HEK293 (cell line): ENCODE data around the gene TMED4.

Source experiments
- CTCF ChIA-PET: fragments of 350-600 bp; formaldehyde crosslinking; extraction: SDS; loops from one replicate; lab custom pipeline; 2021; ENCODE audit warnings: antibody characterized with exemption; lab: Yijun Ruan, JAX
- POLR2A ChIA-PET: fragments of 300-600 bp; formaldehyde crosslinking; extraction: SDS; loops from one replicate; lab custom pipeline; 2020; ENCODE audit warnings: antibody characterized with exemption, inconsistent platforms; lab: Yijun Ruan, JAX
- H3K27ac ChIP-seq: fragments of 200-500 bp; sonication (Bioruptor generic); 2 replicates; pipeline ENCODE4 v1.5.1; 2014; ENCODE audit warnings: low read depth, low read length, control low read depth, inconsistent platforms; ENCODE audit errors: extremely low read depth
- H3K36me3 ChIP-seq, 2 experiments: fragments of 200-500 bp in 1 of 2; sonication (Bioruptor generic) in 1 of 2; 1 replicate in 1 of 2; 2 replicates in 1 of 2; pipeline ENCODE4 v1.5.1; 2014 to 2017; ENCODE audit warnings: inconsistent platforms in 2 of 2, low read length in 2 of 2; ENCODE audit not compliant: control insufficient read depth in 2 of 2, insufficient read depth in 1 of 2
- H3K4me1 ChIP-seq: fragments of 200-500 bp; sonication (Bioruptor generic); 2 replicates; pipeline ENCODE4 v1.5.1; 2014; ENCODE audit warnings: mild to moderate bottlenecking, low read length, inconsistent platforms; ENCODE audit not compliant: control insufficient read depth, insufficient read depth
- H3K4me3 ChIP-seq: 2 replicates; pipeline ENCODE4 v1.5.1; 2011; ENCODE audit warnings: low read depth, mild to moderate bottlenecking, control low read depth, low read length, moderate library complexity
- H3K9me3 ChIP-seq: fragments of 200-500 bp; sonication (Bioruptor generic); 2 replicates; pipeline ENCODE4 v1.5.1; 2014; ENCODE audit warnings: low read depth, low read length, inconsistent platforms; ENCODE audit not compliant: control insufficient read depth, insufficient read depth
- GLIS2 ChIP-seq: fragments of 450-650 bp; formaldehyde crosslinking; IDR thresholded peaks from 2 replicates; pipeline ENCODE4 v1.5.1; 2016; ENCODE audit warnings: missing biosample characterization, missing genetic modification characterization
- KLF8 ChIP-seq: fragments of 450-650 bp; formaldehyde crosslinking; IDR thresholded peaks from 2 replicates; pipeline ENCODE4 v1.5.1; 2016; ENCODE audit warnings: missing biosample characterization, missing genetic modification characterization
- SP3 ChIP-seq: fragments of 450-650 bp; formaldehyde crosslinking; IDR thresholded peaks from 2 replicates; pipeline ENCODE4 v1.5.1; 2016; ENCODE audit warnings: missing biosample characterization, missing genetic modification characterization
- ZNF114 ChIP-seq: fragments of 450-650 bp; formaldehyde crosslinking; IDR thresholded peaks from 2 replicates; pipeline ENCODE4 v1.5.0; 2017; ENCODE audit warnings: missing biosample characterization, missing genetic modification characterization
- ZNF169 ChIP-seq: fragments of 450-650 bp; formaldehyde crosslinking; IDR thresholded peaks from 2 replicates; pipeline ENCODE4 v1.5.1; 2016; ENCODE audit warnings: missing biosample characterization, missing genetic modification characterization
- ZNF239 ChIP-seq: fragments of 450-650 bp; formaldehyde crosslinking; IDR thresholded peaks from 2 replicates; pipeline ENCODE4 v1.5.1; 2016; ENCODE audit warnings: missing biosample characterization, missing genetic modification characterization
- ZNF48 ChIP-seq: fragments of 450-650 bp; formaldehyde crosslinking; IDR thresholded peaks from 2 replicates; pipeline ENCODE4 v1.5.1; 2016; ENCODE audit warnings: missing biosample characterization, missing genetic modification characterization
- ZNF549 ChIP-seq: fragments of 450-650 bp; IDR thresholded peaks from 2 replicates; pipeline ENCODE4 v1.5.1; 2018; ENCODE audit warnings: missing biosample characterization, missing genetic modification characterization, mild to moderate bottlenecking, inconsistent platforms, moderate library complexity
- ZNF561 ChIP-seq: fragments of 450-650 bp; IDR thresholded peaks from 2 replicates; pipeline ENCODE4 v1.5.1; 2018; ENCODE audit warnings: missing biosample characterization, missing genetic modification characterization, borderline replicate concordance
- ZNF571 ChIP-seq: fragments of 450-650 bp; formaldehyde crosslinking; IDR thresholded peaks from 2 replicates; pipeline ENCODE4 v1.5.0; 2017; ENCODE audit warnings: missing biosample characterization, missing genetic modification characterization
- ZNF629 ChIP-seq: fragments of 450-650 bp; formaldehyde crosslinking; IDR thresholded peaks from 2 replicates; pipeline ENCODE4 v1.5.1; 2017; ENCODE audit warnings: missing biosample characterization, missing genetic modification characterization
- ZNF747 ChIP-seq: fragments of 450-650 bp; formaldehyde crosslinking; IDR thresholded peaks from 2 replicates; pipeline ENCODE4 v1.5.1; 2016; ENCODE audit warnings: missing biosample characterization, missing genetic modification characterization
- TF ChIP-seq, protein P1 (sequence below): fragments of 450-650 bp; IDR thresholded peaks from 2 replicates; pipeline ENCODE4 v1.5.1; 2018; ENCODE audit warnings: missing biosample characterization, missing genetic modification characterization
- TF ChIP-seq, protein P2 (sequence below): fragments of 450-650 bp; formaldehyde crosslinking; IDR thresholded peaks from 2 replicates; pipeline ENCODE4 v1.5.1; 2016; ENCODE audit warnings: missing biosample characterization, missing genetic modification characterization, borderline replicate concordance
- TF ChIP-seq, protein P3 (sequence below): fragments of 450-650 bp; formaldehyde crosslinking; IDR thresholded peaks from 2 replicates; pipeline ENCODE4 v1.5.1; 2016; ENCODE audit warnings: missing biosample characterization, missing genetic modification characterization, borderline replicate concordance
- TF ChIP-seq, protein P4 (sequence below): fragments of 450-650 bp; formaldehyde crosslinking; IDR thresholded peaks from 2 replicates; pipeline ENCODE4 v1.5.1; 2016; ENCODE audit warnings: missing biosample characterization, missing genetic modification characterization

The TMED4 gene

DNA sequence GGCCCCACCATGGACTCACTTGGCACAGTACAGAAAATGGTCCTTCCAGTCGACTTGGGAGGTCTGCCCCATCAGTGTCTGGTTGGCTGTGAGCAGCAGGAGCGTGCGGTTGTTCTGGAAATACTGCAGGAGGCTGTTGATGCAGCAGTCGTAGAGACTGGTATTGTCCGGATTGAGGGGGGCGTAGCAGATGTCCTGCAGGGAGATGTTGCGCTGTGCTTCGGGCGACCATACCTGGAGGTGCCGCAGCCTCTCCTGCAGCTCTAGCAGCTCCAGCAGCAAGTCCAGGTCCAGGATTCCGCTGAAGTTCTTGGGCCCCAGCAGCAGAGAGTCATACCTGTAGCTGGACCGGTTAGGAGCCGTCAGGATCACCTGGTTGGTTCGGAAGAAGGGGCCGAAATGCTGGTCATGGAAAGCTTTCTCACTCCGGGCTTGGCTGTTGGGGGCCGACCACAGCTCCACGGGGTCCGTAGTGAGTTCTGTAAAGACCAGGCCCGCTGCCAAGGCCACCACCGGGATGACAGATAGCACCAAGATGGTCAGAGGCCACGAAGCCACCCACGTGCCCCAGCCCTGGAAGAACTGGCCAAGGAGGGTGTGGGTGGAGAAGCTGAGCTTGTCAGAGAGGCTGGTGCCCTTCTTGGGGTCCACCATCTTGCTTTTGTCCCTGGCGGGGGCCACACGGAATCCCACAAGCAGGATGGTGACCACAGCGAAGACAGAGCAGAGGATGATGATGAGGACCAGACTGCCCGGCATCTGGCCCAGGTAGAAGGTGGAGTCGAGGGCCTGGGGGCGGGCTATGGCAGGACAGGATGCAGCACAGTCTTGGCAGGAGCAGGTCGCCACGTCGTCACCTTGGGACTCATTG, 43.0 kb downstream of the TMED4 start:
- Histone ChIP-seq H3K9me3 (no peaks in the 10 kb centered on the region), H3K27ac (no peak overlapping the region), H3K4me3 (no peak overlapping the region), H3K4me1 (no peaks in the 10 kb centered on the region), H3K36me3 (no peaks in the 10 kb centered on the region)
- no peak for TF ChIP-seq SP3 (tag by site-specific recombination)
- no peak for TF ChIP-seq ZNF169 (tag by site-specific recombination)
- no peak for TF ChIP-seq GLIS2
- TF ChIP-seq ZNF561 (tag by site-specific recombination), result no peak
- TF ChIP-seq ZNF571 (tag by site-specific recombination), result no peak
- no peak for TF ChIP-seq ZNF48 (tag by site-specific recombination)
- no peak for TF ChIP-seq ZNF747 (tag by site-specific recombination)
- POLR2A ChIA-PET, result no interaction called here
- CTCF ChIA-PET, result interaction anchor here (0.9 to 1.2 kb wide), 2 partner anchors 26 to 298 kb away, joined by 3 read pairs; no protein-coding TSS in a partner anchor

DNA sequence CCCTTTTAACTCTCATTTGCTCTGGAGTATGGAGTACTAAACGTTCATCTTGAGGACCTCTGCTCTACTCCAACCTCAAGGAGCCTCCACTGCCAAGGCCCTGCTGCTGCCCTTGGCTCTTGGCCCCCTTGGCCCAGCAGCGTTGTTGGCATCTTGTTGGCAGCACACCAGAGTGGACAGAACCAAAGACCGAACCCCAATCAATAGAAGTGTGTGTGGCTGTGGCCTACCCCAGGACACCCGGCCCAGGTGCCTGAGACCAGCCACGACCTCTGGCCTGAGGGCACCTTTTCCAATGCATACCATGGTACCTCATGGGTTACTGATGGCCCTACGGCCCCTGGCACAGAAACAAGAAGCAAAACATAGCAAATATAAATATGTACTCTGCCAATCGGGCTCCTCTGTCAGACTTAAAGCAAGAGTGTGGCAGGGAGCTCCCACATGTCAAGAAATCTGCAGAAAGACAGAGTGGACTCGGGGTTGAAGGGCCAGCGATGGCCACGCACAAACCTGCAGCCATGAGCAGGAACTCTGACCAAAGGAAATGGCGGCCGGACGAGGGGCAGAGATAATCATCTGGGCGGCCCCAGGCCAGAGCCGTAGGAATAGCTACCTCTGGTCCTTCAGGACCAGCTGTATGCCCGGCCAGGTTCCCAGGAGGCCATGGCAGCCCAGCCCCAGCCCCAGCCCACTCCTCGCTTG, 43.8 kb downstream of the TMED4 start:
- CTCF ChIA-PET, result interaction anchor here (1.2 kb wide), 1 partner anchor 298 kb away, joined by 3 read pairs; no protein-coding TSS in a partner anchor

More for the DNA sequence above, 43.8 kb downstream of the TMED4 start:
- TF ChIP-seq, protein P1, sequence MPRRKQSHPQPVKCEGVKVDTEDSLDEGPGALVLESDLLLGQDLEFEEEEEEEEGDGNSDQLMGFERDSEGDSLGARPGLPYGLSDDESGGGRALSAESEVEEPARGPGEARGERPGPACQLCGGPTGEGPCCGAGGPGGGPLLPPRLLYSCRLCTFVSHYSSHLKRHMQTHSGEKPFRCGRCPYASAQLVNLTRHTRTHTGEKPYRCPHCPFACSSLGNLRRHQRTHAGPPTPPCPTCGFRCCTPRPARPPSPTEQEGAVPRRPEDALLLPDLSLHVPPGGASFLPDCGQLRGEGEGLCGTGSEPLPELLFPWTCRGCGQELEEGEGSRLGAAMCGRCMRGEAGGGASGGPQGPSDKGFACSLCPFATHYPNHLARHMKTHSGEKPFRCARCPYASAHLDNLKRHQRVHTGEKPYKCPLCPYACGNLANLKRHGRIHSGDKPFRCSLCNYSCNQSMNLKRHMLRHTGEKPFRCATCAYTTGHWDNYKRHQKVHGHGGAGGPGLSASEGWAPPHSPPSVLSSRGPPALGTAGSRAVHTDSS, result no peak
- TF ChIP-seq KLF8 (tag by site-specific recombination), result no peak
- no peak for TF ChIP-seq ZNF629 (tag by site-specific recombination)
- TF ChIP-seq, protein P2, sequence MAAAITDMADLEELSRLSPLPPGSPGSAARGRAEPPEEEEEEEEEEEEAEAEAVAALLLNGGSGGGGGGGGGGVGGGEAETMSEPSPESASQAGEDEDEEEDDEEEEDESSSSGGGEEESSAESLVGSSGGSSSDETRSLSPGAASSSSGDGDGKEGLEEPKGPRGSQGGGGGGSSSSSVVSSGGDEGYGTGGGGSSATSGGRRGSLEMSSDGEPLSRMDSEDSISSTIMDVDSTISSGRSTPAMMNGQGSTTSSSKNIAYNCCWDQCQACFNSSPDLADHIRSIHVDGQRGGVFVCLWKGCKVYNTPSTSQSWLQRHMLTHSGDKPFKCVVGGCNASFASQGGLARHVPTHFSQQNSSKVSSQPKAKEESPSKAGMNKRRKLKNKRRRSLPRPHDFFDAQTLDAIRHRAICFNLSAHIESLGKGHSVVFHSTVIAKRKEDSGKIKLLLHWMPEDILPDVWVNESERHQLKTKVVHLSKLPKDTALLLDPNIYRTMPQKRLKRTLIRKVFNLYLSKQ (tag by site-specific recombination), result no peak
- TF ChIP-seq ZNF114 (tag by site-specific recombination), result no peak
- TF ChIP-seq ZNF549 (tag by site-specific recombination), result no peak
- TF ChIP-seq, protein P3, sequence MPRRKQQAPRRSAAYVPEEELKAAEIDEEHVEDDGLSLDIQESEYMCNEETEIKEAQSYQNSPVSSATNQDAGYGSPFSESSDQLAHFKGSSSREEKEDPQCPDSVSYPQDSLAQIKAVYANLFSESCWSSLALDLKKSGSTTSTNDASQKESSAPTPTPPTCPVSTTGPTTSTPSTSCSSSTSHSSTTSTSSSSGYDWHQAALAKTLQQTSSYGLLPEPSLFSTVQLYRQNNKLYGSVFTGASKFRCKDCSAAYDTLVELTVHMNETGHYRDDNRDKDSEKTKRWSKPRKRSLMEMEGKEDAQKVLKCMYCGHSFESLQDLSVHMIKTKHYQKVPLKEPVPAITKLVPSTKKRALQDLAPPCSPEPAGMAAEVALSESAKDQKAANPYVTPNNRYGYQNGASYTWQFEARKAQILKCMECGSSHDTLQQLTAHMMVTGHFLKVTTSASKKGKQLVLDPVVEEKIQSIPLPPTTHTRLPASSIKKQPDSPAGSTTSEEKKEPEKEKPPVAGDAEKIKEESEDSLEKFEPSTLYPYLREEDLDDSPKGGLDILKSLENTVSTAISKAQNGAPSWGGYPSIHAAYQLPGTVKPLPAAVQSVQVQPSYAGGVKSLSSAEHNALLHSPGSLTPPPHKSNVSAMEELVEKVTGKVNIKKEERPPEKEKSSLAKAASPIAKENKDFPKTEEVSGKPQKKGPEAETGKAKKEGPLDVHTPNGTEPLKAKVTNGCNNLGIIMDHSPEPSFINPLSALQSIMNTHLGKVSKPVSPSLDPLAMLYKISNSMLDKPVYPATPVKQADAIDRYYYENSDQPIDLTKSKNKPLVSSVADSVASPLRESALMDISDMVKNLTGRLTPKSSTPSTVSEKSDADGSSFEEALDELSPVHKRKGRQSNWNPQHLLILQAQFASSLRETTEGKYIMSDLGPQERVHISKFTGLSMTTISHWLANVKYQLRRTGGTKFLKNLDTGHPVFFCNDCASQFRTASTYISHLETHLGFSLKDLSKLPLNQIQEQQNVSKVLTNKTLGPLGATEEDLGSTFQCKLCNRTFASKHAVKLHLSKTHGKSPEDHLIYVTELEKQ (tag by site-specific recombination), result no peak
- TF ChIP-seq, protein P4, sequence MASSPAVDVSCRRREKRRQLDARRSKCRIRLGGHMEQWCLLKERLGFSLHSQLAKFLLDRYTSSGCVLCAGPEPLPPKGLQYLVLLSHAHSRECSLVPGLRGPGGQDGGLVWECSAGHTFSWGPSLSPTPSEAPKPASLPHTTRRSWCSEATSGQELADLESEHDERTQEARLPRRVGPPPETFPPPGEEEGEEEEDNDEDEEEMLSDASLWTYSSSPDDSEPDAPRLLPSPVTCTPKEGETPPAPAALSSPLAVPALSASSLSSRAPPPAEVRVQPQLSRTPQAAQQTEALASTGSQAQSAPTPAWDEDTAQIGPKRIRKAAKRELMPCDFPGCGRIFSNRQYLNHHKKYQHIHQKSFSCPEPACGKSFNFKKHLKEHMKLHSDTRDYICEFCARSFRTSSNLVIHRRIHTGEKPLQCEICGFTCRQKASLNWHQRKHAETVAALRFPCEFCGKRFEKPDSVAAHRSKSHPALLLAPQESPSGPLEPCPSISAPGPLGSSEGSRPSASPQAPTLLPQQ, result no peak
- TF ChIP-seq ZNF239 (tag by site-specific recombination), result no peak
- Histone ChIP-seq H3K27ac (no peak overlapping the region), H3K4me1 (no peaks in the 10 kb centered on the region), H3K36me3 (no peaks in the 10 kb centered on the region), H3K9me3 (no peaks in the 10 kb centered on the region), H3K4me3 (no peak overlapping the region)
- POLR2A ChIA-PET, result no interaction called here
